KOPT-K1 (cell line): ENCODE results near the gene SIRPG.
"Not testable (repeated sequence)": the region's sequence is repeated elsewhere in the genome, so short reads cannot be mapped to it uniquely, and the experiment has no call there.

Experiments
- H3K27ac ChIP-seq: fragments of 200-600 bp; sonication (generic); 2 replicates; pipeline ENCODE4 v1.5.1; 2016; ENCODE audit warnings: antibody characterized with exemption, mild to moderate bottlenecking, low read depth, low read length; ENCODE audit not compliant: poor library complexity, severe bottlenecking
- H3K36me3 ChIP-seq: fragments of 200-600 bp; sonication (generic); 2 replicates; pipeline ENCODE4 v1.5.1; 2017; ENCODE audit warnings: antibody characterized with exemption, mild to moderate bottlenecking, low read length, moderate library complexity; ENCODE audit not compliant: insufficient read depth
- H3K9me3 ChIP-seq: fragments of 200-600 bp; sonication (generic); 2 replicates; pipeline ENCODE4 v1.5.1; 2017; ENCODE audit warnings: antibody characterized with exemption, low read length, mild to moderate bottlenecking; ENCODE audit not compliant: insufficient read depth, poor library complexity, severe bottlenecking

The SIRPG gene

DNA sequence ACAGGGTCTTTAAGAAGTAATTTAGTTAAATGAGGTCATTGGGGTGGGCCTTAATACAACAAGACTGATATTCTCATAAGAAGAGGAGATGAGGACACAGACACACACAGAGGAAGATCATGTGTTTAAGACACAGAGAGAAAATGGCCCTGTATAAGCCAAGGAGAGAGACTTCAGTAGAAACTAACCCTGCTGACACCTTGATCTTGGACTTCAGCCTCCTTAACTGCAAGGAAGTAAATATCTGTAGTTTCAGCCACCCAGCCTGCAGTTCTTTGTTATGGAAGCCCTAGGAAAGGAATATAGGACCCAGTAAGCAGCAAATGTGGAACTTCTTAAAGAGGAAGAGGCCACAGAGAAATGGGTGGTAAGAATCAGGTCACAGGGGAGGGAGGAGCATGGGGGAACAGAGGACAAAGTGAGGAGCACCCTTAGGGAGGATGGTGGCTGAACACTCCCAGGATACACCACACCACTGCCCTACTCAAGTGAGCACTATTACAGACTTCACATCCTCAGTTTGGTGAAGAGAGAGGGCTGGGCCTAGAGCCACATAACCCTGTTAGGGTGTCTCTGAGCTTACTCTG is 38.5 kb downstream of the SIRPG start:
- Histone ChIP-seq H3K9me3 (peaks cover 7% of the 10 kb centered on the region), H3K36me3 (no peaks in the 10 kb centered on the region), H3K27ac (no peak overlapping the region)

DNA sequence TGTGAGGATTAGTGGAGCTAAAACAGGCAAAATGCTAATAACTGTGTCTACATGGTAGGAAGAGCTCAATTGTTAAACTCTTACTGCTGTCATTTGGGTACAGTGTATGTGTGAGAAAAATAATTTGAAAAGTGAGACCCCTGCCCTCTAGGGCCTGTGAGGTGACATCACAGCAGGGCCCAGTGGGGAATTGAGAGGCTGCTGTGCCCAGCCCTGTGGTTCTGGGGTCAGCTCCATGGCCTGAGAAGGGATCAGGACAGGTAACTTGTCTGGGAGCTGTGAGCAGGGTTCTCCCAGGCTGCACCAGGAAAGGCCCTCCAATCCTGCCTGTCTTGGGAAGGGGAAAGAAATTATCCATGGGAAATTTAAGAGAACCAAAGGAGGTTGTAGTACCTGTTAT is 39.1 kb downstream of the SIRPG start:
- Histone ChIP-seq H3K27ac (no peak overlapping the region), H3K36me3 (no peaks in the 10 kb centered on the region), H3K9me3 (peaks cover 7% of the 10 kb centered on the region)

DNA sequence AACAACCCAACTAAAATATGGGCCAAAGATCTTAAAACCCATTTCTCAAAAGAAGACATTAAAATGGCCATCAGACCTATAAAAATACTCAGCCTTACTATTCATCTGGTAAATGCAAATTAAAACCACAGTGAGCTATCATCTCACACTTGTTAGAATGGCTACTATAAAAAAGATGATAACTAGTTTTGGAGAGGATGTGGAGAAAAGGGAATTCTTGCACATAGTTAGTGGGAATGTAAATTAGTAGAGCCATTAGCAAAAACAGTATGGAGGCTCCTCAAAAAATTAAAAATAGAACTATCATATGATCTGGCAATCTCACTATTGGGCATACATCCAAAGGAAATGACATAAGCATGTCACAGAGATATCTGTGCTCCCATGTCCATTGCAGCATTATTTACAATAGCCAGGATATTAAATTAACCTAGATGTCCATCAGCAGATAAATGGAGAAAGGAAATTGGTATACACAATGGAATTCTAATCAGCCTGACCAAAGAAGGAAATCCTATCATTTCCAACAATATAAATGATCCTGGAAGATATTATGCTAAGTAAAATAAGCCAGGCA is 40.6 kb downstream of the SIRPG start:
- Histone ChIP-seq H3K27ac (no peak overlapping the region), H3K9me3 (peaks cover 7% of the 10 kb centered on the region), H3K36me3 (no peaks in the 10 kb centered on the region)

DNA sequence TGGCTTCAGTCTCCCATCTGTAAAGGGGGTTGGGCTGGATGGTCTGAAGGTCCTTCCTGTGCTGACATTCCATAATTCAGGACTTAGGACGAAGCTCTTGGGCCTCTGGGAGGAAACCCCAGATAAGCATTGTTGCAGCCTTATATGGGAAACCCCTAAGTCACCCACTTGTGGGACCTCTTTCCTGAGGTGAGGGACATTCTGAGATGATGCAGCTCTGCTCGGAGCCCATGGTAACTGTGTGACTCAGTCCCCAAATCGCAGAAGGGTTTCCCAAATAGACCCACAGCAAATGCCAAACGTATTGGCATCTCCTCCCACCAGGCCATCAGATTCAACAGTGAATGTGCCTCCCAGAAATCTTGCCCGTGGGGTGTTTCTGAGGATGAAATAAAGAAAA is 47.2 kb downstream of the SIRPG start:
- not testable (repeated sequence) for H3K36me3 ChIP-seq, H3K9me3 ChIP-seq, H3K27ac ChIP-seq

DNA sequence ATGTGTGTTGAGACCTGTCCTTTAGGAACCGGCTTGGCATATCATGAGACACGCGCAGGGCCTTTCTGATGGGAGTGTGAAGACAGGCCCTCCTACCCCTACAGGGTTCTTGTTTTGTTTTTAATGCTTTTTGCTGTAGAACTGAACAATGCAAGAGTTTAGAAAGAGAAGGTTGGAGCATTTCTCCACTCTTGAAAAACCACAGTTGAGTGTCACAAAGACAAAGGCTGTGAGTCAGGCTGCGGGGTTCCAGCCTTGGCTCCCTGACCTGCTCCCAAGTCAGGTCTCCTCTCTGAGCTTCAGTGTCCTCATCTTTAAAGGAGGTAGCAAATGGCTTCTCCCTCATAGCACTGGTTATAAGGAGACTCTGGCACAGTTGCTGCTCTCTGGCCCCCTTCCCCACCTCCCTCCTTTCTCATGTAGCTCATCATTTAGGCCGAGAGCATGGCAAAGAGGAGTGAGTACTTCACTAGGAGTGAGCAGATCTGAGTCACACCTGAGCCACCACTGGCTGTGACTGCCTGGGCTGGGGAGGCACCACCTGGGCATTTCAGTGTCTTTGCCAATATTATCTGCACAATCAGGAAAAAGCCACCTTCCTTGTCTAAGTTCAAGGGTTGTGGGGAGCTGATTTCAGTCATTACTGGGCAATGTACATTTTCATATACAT is 48.8 kb downstream of the SIRPG start:
- not testable (repeated sequence) for H3K9me3 ChIP-seq, H3K27ac ChIP-seq, H3K36me3 ChIP-seq

DNA sequence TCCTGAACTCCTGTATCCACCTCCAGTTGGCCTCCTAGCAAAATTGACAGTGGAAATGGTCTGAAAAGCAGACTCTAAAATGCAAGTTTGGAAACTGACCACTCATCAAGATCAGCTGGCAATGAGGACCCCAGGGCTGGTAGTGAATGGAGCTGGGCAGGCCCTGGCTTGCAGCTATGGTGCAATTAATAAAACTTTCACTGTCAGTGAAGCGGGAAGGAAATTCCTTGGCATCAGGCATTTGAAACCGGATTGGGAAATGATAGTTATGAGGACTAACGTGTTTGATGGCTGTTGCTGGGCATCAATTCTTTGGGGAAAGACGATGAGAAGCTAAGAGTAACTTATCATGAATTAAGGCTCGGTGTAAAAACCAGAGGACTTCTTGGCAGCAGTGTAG is 56.8 kb downstream of the SIRPG start:
- Histone ChIP-seq H3K9me3 (no peaks in the 10 kb centered on the region), H3K36me3 (no peaks in the 10 kb centered on the region), H3K27ac (no peak overlapping the region)

DNA sequence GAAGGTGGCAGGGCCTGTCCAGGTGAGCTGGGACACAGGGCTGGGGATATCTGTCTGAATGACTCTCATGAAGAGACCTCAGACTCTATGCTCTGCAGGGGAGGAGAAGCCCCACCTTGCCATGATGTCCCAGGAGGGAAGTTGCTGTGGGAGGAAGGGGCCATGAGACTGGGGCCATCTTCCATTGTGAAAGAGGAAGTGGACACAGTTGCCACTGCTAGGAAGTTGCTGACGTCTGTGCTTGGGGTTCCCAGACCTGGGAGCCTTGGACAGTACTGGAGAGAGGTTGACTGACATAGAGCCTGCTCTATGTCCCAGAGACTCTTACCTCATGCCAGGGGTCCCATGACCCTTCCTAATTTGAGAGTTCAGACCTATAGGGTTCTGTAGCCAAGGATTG is 62.2 kb downstream of the SIRPG start:
- no peaks in the 10 kb centered on the region for H3K9me3 ChIP-seq
- no peaks in the 10 kb centered on the region for H3K36me3 ChIP-seq
- H3K27ac ChIP-seq: no peak overlapping the region

DNA sequence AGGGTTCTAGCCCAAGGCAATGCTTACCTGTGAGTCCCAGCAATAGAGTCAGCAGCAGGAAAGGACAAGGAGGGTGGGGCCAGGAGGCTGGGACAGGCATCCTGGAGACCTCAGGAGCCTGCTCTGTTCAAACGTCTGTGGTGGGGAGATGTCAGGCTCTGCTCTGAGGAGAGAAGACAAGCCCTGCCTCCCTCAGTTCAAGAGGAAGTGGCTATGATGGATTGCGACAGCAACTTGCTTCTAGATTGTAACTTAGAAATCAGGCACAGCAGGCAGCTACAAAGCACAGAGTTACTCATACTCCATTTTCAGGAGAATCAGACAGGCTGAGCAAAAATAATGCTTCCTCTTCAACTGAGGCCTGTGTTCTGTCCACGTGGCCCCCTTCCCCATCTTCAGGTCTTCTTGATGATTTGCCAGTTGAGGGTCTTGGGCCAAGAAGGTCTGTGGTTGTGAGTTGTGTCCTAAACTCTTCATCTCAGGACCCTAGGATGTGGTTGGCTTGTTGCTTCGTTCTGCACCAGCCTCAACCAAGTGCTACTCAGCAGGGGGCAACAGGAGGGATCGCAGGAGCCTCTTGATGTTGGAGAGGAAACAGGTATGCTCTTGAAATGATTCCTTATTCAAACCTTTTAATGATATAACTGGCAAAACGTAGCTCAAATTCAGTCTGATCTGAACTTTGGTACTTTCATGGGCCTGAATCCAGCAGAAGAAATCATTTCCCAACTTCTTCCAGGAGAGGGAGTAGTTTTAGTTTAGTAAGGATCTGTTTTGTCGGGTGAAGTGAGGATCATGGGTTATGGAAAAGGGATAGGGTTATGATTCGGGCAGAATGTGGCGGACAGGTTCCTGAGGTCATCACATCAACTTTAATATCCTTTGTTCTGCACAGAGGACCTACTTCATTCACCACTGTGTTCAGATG is 68.8 kb downstream of the SIRPG start:
- H3K27ac ChIP-seq: no peak overlapping the region
- H3K9me3 ChIP-seq: no peaks in the 10 kb centered on the region
- no peaks in the 10 kb centered on the region for H3K36me3 ChIP-seq

DNA sequence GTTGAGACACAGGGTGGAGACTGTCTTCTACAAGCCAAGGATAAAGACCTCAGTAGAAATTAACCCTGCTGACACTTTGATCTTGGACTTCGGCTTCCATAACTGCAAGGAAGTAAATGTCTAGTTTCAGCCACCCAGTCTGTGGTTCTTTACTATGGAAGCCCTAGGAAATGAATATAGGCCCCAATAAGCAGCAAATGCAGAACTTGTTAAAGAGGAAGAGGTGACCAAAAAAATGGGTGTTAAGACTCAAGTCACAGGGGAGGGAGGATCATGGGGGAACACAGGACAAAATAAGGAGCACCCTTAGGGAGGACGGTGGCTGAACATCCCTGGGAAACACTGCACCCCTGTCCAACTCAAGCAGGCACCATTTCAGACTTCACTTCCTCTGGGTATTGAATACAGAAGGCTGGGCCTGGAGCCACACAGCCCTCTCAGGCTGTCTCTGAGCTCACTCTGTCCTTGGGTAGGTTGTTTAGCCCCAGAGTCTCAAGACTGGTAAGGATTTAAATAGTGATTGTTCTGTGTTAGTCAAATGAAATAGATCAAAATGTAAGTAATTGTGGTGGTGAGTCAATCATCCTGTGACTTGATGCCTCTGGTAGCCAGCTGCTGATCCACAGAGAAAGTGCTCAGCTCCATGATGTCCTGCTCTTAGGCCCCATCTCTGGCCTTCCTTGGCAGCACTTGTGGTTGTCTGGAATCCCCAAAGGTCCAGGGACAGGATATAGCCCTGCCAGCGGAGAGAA is 69.6 kb downstream of the SIRPG start:
- no peak overlapping the region for H3K27ac ChIP-seq
- no peaks in the 10 kb centered on the region for H3K9me3 ChIP-seq

DNA sequence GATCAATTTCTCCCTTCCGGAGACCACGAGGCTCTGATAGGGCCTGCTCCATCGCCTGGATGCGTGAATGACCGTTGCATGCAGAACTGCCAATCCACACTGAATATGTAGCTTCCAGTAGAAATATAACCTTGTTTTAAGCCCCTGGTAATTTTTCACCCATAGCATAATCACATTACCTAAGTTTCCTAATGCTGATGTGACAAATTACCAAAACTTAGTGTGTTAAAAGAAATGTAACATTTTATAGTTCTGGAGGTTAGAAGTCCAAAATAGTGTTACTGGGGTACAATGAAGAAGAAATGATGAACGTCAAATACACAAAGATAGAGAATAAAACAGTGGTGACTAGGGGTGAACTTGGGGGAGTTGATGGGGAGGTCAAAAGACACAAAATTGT is 78.1 kb downstream of the SIRPG start:
- H3K27ac ChIP-seq: no peak overlapping the region
- H3K36me3 ChIP-seq: no peaks in the 10 kb centered on the region
- H3K9me3 ChIP-seq: no peaks in the 10 kb centered on the region

More for the DNA sequence above, 69.6 kb downstream of the SIRPG start:
- no peaks in the 10 kb centered on the region for H3K36me3 ChIP-seq
